Sigmoid colon (tissue), 4 donors: Measurements from ENCODE around the gene CAMTA1.

Experiments used
- EP300 ChIP-seq, 4 donors: sonication (generic); formaldehyde crosslinking; IDR thresholded peaks; one replicate each; pipeline ENCODE4 v1.6.1; 2017; ENCODE audit warnings: antibody characterized with exemption in 4 of 4
- POLR2A ChIP-seq, 2 donors: fragments of 450-650 bp; IDR thresholded peaks; one replicate each; pipeline ENCODE4 v1.6.1; 2016; ENCODE audit warnings: antibody characterized with exemption in 2 of 2, mild to moderate bottlenecking in 2 of 2, moderate library complexity in 2 of 2
- POLR2AphosphoS5 ChIP-seq, 4 donors: sonication (generic); formaldehyde crosslinking; IDR thresholded peaks; one replicate each; pipeline ENCODE4 v1.6.1; 2017; ENCODE audit warnings: antibody characterized with exemption in 4 of 4
- TF ChIP-seq, protein P1 (sequence below), 4 experiments: fragments of 450-650 bp in 3 of 4; fragments of 200-600 bp in 1 of 4; IDR thresholded peaks; one replicate each; pipeline ENCODE4 v1.5.1; 2016 to 2019; ENCODE audit warnings: antibody characterized with exemption in 4 of 4, mild to moderate bottlenecking in 3 of 4, moderate library complexity in 2 of 4

DNA sequence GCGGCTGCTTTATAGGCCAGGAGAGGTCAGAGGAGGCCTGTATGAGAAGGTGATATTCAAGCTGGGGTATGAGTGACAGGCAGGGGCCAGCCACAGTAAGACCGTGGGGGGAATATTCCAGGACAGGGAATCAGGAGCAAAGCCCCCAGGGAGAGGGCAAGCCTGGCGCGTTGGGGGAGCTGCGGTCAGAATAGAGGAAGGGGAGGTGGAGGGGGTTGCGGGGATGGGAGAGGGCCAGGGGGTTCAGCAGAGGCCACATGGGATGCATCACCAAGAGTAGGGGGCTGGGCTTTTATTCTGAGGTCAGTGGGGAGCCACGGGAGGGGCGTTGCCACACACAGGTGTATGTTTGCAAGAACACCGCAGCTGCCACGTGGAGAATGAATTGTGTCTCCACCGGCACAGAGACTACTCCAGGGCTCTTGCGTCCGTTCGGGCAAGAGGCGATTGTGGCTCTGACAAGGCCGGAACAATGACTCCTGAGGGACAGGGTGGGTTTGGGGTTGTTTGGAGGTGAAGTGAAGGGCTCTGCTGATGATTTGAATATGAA lies 901.1 kb downstream of the CAMTA1 start:
- no peak for TF ChIP-seq POLR2A (IDR thresholded peaks at IDR 0.05)
- TF ChIP-seq, protein P1, sequence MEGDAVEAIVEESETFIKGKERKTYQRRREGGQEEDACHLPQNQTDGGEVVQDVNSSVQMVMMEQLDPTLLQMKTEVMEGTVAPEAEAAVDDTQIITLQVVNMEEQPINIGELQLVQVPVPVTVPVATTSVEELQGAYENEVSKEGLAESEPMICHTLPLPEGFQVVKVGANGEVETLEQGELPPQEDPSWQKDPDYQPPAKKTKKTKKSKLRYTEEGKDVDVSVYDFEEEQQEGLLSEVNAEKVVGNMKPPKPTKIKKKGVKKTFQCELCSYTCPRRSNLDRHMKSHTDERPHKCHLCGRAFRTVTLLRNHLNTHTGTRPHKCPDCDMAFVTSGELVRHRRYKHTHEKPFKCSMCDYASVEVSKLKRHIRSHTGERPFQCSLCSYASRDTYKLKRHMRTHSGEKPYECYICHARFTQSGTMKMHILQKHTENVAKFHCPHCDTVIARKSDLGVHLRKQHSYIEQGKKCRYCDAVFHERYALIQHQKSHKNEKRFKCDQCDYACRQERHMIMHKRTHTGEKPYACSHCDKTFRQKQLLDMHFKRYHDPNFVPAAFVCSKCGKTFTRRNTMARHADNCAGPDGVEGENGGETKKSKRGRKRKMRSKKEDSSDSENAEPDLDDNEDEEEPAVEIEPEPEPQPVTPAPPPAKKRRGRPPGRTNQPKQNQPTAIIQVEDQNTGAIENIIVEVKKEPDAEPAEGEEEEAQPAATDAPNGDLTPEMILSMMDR (IDR thresholded peaks at IDR 0.05) = no peak
- no peak for TF ChIP-seq EP300 (IDR thresholded peaks at IDR 0.05)
- TF ChIP-seq POLR2AphosphoS5 (IDR thresholded peaks at IDR 0.05) = no peak
